NCI-H526 (cell line): ENCODE measurements around the gene CSNK1A1.
"Not testable (repeated sequence)": the region's sequence is repeated elsewhere in the genome, so short reads cannot be mapped to it uniquely, and the experiment has no call there.

ENCODE experiments used
- DNase-seq, 2 experiments: peaks; one replicate each; lab custom pipeline; 2025; lab: John Stamatoyannopoulos, UW

CSNK1A1 gene

GRCh38 chr5:149456597-149457392, 94.4 kb downstream of the CSNK1A1 start:
- DNase-seq = no peak

- DNase-seq = no peak
Measured at GRCh38 chr5:149455889-149456409, 95.3 kb downstream of the CSNK1A1 start.

DNA sequence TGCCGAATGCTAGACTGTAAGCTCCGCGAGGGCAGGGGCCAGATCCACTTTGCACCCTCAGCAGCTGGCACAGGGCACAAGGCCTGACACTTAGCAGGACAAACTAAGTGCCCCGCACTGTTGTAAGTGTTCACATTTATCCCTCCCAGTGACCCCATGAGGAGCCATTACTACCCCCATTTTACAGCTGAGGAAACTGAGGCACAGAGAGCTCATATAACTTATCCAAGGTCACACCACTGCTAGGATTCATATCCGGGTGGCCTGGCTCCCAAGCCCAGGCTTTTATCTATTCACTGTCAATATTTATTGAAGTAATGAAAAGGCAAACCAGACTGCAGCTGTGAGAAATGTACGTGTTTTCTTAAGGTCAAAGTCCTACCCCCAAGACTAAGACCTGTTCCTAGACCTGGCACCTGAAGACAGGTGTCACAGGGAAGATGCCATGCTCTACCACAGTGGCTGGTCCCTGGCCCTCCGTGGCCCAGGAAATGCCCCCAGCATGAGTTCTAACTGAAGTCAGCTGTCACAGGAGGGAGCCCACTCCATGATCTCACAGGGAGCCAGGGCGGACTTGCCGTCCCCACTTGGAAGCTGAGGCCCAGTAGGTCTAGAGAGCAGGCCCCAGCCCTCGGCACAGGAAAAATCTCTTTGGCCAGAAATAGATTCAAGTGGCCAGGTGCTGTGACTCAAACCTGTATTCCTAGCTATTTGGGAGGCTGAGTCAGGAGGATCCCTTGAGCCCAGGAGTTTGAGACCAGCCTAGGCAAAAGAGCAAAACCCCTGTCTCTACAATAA, 97.4 kb downstream of the CSNK1A1 start:
- no peak for DNase-seq

- DNase-seq = no peak
Measured at GRCh38 chr5:149452665-149453617, 98.3 kb downstream of the CSNK1A1 start.

- DNase-seq = no peak
Measured at GRCh38 chr5:149452007-149452664, 99.1 kb downstream of the CSNK1A1 start.

- DNase-seq = no peak
Measured at GRCh38 chr5:149450199-149450598, 101.0 kb downstream of the CSNK1A1 start.

- peak in 1 of 2 experiments; percentile 14 for DNase-seq
Measured at GRCh38 chr5:149448831-149449714, 102.2 kb downstream of the CSNK1A1 start.

- no peak for DNase-seq
Measured at GRCh38 chr5:149448431-149448830, 102.8 kb downstream of the CSNK1A1 start.

- no peak for DNase-seq
Measured at GRCh38 chr5:149447373-149448367, 103.6 kb downstream of the CSNK1A1 start.

DNA sequence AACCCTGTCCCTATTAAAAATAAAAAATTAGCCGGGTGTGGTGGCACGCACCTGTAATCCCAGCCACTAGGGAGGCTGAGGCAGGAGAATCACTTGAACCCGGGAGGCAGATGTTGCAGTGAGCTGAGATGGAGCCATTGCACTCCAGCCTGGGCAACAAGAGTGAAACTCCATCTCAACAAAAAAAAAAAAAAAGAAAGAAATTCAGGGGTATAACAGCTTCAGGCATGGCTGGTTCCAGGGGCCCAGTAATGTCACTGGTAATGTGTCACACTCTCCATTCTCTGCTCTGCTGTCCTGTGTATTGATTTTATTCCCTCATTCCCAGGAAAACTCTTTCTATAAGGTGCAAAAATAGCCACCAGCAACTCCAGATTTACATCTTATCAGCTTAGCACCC, 104.4 kb downstream of the CSNK1A1 start:
- DNase-seq = not testable (repeated sequence)

DNA sequence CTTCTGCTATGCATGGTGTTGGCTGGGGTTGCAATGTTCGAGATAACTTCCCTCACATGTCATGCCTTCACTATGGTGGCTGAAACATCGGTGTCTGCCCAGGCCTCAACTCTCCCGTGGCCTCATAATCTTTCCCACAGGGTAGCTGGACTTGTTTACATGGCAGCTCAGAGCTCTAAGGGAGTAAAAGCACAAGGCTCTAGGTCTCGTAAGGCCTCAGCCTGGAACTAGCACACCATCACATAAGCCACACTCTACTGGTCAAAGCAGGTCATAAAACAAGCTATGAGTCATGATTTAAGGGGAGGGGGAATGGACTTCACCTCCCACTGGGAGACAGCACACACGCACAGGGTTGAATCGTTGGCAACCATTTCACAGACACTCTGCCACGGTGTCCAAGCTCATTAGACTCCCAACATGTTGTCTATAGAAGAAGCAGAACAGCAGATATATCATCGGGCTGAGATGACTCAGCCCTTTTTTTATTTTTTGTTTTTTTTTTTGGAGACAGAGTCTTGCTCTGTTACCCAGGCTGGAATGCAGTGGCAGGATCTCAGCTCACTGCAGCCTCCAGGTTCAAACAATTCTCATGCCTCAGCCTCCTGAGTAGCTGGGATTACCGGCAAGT, 105.4 kb downstream of the CSNK1A1 start:
- DNase-seq = no peak

DNA sequence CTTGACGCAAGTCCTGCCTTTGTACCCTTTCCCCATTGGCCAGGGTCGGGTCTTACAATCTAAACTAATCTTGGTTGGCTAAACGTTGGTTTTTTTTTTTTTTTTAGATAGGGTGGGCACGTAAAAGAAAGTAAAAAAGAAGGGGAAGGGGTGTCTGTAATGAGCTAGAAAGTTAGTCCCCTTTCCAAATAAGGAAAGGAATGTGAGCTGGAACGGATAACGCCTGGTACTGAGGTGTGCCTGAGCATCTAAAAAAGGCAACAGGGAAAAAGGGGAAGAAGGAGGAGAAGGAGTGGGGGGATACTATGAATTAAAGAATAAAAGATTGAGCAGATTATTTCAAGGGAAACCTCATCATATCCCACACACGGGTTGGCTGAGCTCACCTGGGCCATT, 105.9 kb downstream of the CSNK1A1 start:
- no peak for DNase-seq

DNA sequence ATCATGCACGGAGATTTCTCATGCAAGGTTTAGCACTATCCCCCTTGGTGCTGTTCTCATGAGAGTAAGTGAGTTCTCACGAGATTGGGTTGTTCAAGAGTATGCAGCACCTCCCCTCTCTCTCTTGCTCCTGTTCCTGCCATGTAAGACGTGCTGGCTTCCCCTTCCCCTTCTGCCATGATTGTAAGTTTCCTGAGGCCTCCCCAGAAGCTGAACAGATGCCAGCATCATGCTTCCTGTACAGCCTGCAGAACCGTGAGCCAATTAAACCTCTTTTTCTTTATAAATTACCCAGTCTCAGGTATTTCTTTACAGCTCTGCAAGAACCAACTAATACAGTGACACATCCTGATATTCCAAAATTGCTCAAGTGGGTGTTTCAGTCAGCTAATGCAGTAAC, 106.8 kb downstream of the CSNK1A1 start:
- DNase-seq = not testable (repeated sequence)

GRCh38 chr5:149443210-149443609, 108.0 kb downstream of the CSNK1A1 start:
- no peak for DNase-seq

DNA sequence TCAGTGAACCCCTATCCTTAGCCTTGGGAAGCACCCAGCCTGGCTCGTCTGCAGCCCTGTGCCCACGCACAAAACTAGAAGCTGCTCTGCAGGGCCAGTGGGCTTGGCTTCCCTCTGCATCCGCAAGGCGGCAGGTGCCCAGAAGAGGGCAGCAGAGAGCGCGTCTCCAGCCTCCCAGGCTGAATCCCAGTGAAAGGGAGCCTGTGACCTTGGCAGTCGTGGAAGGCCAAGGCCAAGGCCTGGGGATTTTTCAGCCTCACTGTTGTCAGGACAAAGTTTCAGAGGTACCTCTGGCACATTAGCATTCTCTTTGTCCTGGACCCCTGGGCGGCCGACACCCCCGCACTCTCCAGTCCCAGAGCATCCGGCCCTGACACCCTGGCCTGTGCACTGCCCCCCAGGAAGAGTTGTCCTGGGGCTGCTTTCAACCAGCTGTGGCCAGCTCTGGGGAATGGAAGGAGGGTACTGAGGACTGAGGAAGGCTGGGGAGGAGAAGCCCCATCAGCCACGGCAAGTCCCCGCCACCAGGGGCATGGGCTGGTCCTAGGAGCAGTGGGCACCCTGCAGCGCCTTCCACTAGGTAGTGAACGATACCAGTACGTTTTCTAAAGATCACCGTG, 108.6 kb downstream of the CSNK1A1 start:
- DNase-seq = peak; percentile 6 to 76
